Measurements from ENCODE around the gene WNT10A.

Gene WNT10A

DNA sequence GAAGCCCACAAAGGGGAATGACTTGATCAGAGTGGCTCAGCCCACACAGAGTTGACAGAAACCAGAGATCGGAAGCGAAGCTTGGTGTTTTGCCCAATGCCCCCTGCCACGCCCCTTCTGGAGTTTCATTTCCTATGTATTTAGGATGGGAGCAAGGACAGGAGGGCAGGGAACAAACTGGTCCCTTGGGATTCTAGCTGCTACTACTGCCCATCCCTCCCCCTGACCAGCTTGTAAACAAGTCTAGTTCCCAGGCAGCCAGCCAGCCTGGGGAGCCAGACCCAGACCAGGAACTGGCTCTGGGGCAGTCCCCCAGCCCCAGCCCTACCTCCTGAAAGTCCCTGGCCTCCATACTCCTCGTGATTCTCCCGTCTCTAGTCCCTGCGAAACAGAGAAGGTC lies 12.8 kb upstream of the WNT10A start:
- TF ChIP-seq ZNF391 (tag by site-specific recombination; IDR thresholded peaks at IDR 0.05; ENCODE audit: borderline replicate concordance, low read depth) (no peak), FEZF1 (tag by site-specific recombination; IDR thresholded peaks at IDR 0.05) (no peak), ZNF350 (tag by site-specific recombination; IDR thresholded peaks at IDR 0.05) (no peak), ZNF658 (tag by site-specific recombination; IDR thresholded peaks at IDR 0.05) (no peak), ZNF324 (tag by site-specific recombination; IDR thresholded peaks at IDR 0.05) (no peak), PRDM1 (tag by site-specific recombination; IDR thresholded peaks at IDR 0.05) (no peak), GLI2 (tag by site-specific recombination; IDR thresholded peaks at IDR 0.05; ENCODE audit: borderline replicate concordance, low read depth) (no peak)
- TF ChIP-seq, protein P1, sequence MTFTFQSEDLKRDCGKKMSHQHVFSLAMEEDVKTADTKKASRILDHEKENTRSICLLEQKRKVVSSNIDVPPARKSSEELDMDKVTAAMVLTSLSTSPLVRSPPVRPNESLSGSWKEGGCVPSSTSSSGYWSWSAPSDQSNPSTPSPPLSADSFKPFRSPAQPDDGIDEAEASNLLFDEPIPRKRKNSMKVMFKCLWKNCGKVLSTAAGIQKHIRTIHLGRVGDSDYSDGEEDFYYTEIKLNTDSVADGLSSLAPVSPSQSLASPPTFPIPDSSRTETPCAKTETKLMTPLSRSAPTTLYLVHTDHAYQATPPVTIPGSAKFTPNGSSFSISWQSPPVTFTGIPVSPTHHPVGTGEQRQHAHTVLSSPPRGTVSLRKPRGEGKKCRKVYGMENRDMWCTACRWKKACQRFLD (tag by site-specific recombination; IDR thresholded peaks at IDR 0.05), result no peak
- Histone ChIP-seq H3K27ac (ENCODE audit: extremely low read depth, low read depth, low read length) (no peak overlapping the region), H3K9me3 (ENCODE audit: control insufficient read depth, insufficient read depth, low read depth, low read length) (no peaks in the 10 kb centered on the region), H3K4me1 (ENCODE audit: control insufficient read depth, insufficient read depth, low read length) (no peaks in the 10 kb centered on the region), H3K36me3 (ENCODE audit: control insufficient read depth in 2 of 2, insufficient read depth in 1 of 2, low read length in 2 of 2) (no peaks in the 10 kb centered on the region), H3K4me3 (ENCODE audit: low read depth, low read length) (no peak overlapping the region)
- CTCF ChIA-PET, result interaction anchor here (1.1 to 2.6 kb wide), 4 partner anchors 9 to 112 kb away, joined by 4 to 20 read pairs (median 6); no protein-coding TSS in a partner anchor
- POLR2A ChIA-PET, result no interaction called here

GRCh38 chr2:218869064-218869463 lies 11.6 kb upstream of the WNT10A start:
- H3K9me3 ChIP-seq (ENCODE audit: control insufficient read depth, insufficient read depth, low read depth, low read length), result no peaks in the 10 kb centered on the region
- no peak for TF ChIP-seq ZNF530 (tag by site-specific recombination; IDR thresholded peaks at IDR 0.05; ENCODE audit: low read depth)
- TF ChIP-seq HOXD13 (CRISPR knock-in tag; IDR thresholded peaks at IDR 0.05; ENCODE audit: borderline replicate concordance), result no peak
- no peak for TF ChIP-seq ZNF23 (tag by site-specific recombination; IDR thresholded peaks at IDR 0.05; ENCODE audit: borderline replicate concordance)
- no peak for TF ChIP-seq ZNF585B (tag by site-specific recombination; IDR thresholded peaks at IDR 0.05)
- no peak for TF ChIP-seq YY2 (tag by site-specific recombination; IDR thresholded peaks at IDR 0.05)
- no peak for TF ChIP-seq ZNF350 (tag by site-specific recombination; IDR thresholded peaks at IDR 0.05)
- TF ChIP-seq MEIS1 (CRISPR knock-in tag; IDR thresholded peaks at IDR 0.05; ENCODE audit: borderline replicate concordance), result no peak
- TF ChIP-seq, protein P2, sequence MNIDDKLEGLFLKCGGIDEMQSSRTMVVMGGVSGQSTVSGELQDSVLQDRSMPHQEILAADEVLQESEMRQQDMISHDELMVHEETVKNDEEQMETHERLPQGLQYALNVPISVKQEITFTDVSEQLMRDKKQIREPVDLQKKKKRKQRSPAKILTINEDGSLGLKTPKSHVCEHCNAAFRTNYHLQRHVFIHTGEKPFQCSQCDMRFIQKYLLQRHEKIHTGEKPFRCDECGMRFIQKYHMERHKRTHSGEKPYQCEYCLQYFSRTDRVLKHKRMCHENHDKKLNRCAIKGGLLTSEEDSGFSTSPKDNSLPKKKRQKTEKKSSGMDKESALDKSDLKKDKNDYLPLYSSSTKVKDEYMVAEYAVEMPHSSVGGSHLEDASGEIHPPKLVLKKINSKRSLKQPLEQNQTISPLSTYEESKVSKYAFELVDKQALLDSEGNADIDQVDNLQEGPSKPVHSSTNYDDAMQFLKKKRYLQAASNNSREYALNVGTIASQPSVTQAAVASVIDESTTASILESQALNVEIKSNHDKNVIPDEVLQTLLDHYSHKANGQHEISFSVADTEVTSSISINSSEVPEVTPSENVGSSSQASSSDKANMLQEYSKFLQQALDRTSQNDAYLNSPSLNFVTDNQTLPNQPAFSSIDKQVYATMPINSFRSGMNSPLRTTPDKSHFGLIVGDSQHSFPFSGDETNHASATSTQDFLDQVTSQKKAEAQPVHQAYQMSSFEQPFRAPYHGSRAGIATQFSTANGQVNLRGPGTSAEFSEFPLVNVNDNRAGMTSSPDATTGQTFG (tag by site-specific recombination; IDR thresholded peaks at IDR 0.05; ENCODE audit: borderline replicate concordance), result no peak
- TF ChIP-seq MZF1 (tag by site-specific recombination; IDR thresholded peaks at IDR 0.05; ENCODE audit: borderline replicate concordance), result no peak
- TF ChIP-seq ZNF561 (tag by site-specific recombination; IDR thresholded peaks at IDR 0.05; ENCODE audit: borderline replicate concordance), result no peak
- TF ChIP-seq ZNF521 (tag by site-specific recombination; IDR thresholded peaks at IDR 0.05), result no peak
- TF ChIP-seq RBAK (tag by site-specific recombination; IDR thresholded peaks at IDR 0.05), result no peak
- no peak for TF ChIP-seq ZNF654 (tag by site-specific recombination; IDR thresholded peaks at IDR 0.05; ENCODE audit: low read depth)
- no peak for TF ChIP-seq ZNF707 (tag by site-specific recombination; IDR thresholded peaks at IDR 0.05)
- CTCF ChIA-PET, result interaction anchor here (0.6 to 2.6 kb wide), 8 partner anchors 8 to 111 kb away, joined by 3 to 20 read pairs (median 4); partner anchors contain the start of gene WNT6
- H3K4me1 ChIP-seq (ENCODE audit: control insufficient read depth, insufficient read depth, low read length), result no peaks in the 10 kb centered on the region
- no peak overlapping the region for H3K4me3 ChIP-seq (ENCODE audit: low read depth, low read length)
- POLR2A ChIA-PET, result no interaction called here
- H3K27ac ChIP-seq (ENCODE audit: extremely low read depth, low read depth, low read length), result no peak overlapping the region
- H3K36me3 ChIP-seq (ENCODE audit: control insufficient read depth in 2 of 2, insufficient read depth in 1 of 2, low read length in 2 of 2), result no peaks in the 10 kb centered on the region
